GM21515 (cell line): ENCODE measurements around the gene SH3BP5.

ENCODE experiments used
- ATAC-seq: cut with Tn5 transposase; IDR thresholded peaks from one replicate; pipeline ENCODE4 v1.9.1; 2021; ENCODE audit not compliant: unreplicated experiment

The SH3BP5 gene

GRCh38 chr3:15347737-15348110, 15.3 kb upstream of the SH3BP5 start:
- ATAC-seq: no peak

- ATAC-seq: no peak
These were observed 14.8 kb upstream of the SH3BP5 start for GRCh38 chr3:15347063-15347736.

- ATAC-seq: no peak
These were observed 14.1 kb upstream of the SH3BP5 start for GRCh38 chr3:15346516-15346915.

GRCh38 chr3:15345608-15346137, 13.3 kb upstream of the SH3BP5 start:
- peak; percentile 94 for ATAC-seq

- ATAC-seq: peak; percentile 15
These were observed 12.8 kb upstream of the SH3BP5 start for GRCh38 chr3:15345066-15345607.

GRCh38 chr3:15342945-15343344, 10.6 kb upstream of the SH3BP5 start:
- ATAC-seq: no peak

- no peak for ATAC-seq
These were observed 9.9 kb upstream of the SH3BP5 start for GRCh38 chr3:15342246-15342645.

- no peak for ATAC-seq
These were observed 8.8 kb upstream of the SH3BP5 start for GRCh38 chr3:15341030-15341726.

- no peak for ATAC-seq
These were observed 7.4 kb upstream of the SH3BP5 start for GRCh38 chr3:15339786-15340215.

- ATAC-seq: no peak
These were observed 6.6 kb upstream of the SH3BP5 start for GRCh38 chr3:15339001-15339400.

- no peak for ATAC-seq
These were observed 5.6 kb upstream of the SH3BP5 start for GRCh38 chr3:15337963-15338362.

GRCh38 chr3:15336057-15336456, 3.7 kb upstream of the SH3BP5 start:
- no peak for ATAC-seq

- ATAC-seq: no peak
These were observed 1.5 kb upstream of the SH3BP5 start for GRCh38 chr3:15333956-15334263.

GRCh38 chr3:15333099-15333955, 941 bp upstream of the SH3BP5 start:
- no peak for ATAC-seq

- ATAC-seq: peak; percentile 24
These were observed 581 bp downstream of the SH3BP5 start for GRCh38 chr3:15331606-15332404.

- ATAC-seq: no peak
These were observed 1.2 kb downstream of the SH3BP5 start for GRCh38 chr3:15331072-15331605.

- no peak for ATAC-seq
These were observed 2.3 kb downstream of the SH3BP5 start for GRCh38 chr3:15330031-15330596.

GRCh38 chr3:15329046-15330005, 3.1 kb downstream of the SH3BP5 start:
- ATAC-seq: no peak

GRCh38 chr3:15327941-15328340, 4.4 kb downstream of the SH3BP5 start:
- ATAC-seq: no peak
